Glutamatergic neuron (in vitro differentiated cells): ENCODE measurements around the gene ZBTB16. TPM values are rescaled to one million over a fixed set of nuclear protein-coding genes. Genes with fewer than 3 reads are reported as not detected.

ENCODE experiments used
- DNase-seq: peaks from one replicate; pipeline ENCODE4 v3.0.0; 2022
- H3K27ac Mint-ChIP-seq: one replicate; pipeline ENCODE4 v1.8.0; 2020; ENCODE audit warnings: mild to moderate bottlenecking, mixed read lengths, inconsistent platforms; ENCODE audit not compliant: unreplicated experiment
- H3K27me3 Mint-ChIP-seq: one replicate; pipeline ENCODE4 v1.8.0; 2020; ENCODE audit warnings: mild to moderate bottlenecking, moderate library complexity, mixed read lengths, inconsistent platforms; ENCODE audit not compliant: unreplicated experiment
- H3K36me3 Mint-ChIP-seq: one replicate; pipeline ENCODE4 v1.8.0; 2020; ENCODE audit warnings: mild to moderate bottlenecking, mixed read lengths, inconsistent platforms; ENCODE audit not compliant: unreplicated experiment
- H3K4me1 Mint-ChIP-seq: one replicate; pipeline ENCODE4 v1.8.0; 2020; ENCODE audit warnings: mild to moderate bottlenecking, low read depth, mixed read lengths, inconsistent platforms; ENCODE audit not compliant: unreplicated experiment
- H3K4me3 Mint-ChIP-seq: one replicate; pipeline ENCODE4 v1.8.0; 2020; ENCODE audit warnings: mild to moderate bottlenecking, mixed read lengths, inconsistent platforms; ENCODE audit not compliant: unreplicated experiment
- H3K9me3 Mint-ChIP-seq: one replicate; pipeline ENCODE4 v1.8.0; 2020; ENCODE audit warnings: mild to moderate bottlenecking, moderate library complexity, mixed read lengths, inconsistent platforms; ENCODE audit not compliant: unreplicated experiment
- total RNA-seq: library from RNA; stranded (reverse); fragmentation: NEBNext Ultra II Directional; extraction: Animal tissue kit (Norgen Biotek cat#: 25700); gene quantifications from one replicate; pipeline ENCODE4 v1.2.1, GENCODE V29; 2021; ENCODE audit not compliant: unreplicated experiment
- TF ChIP-seq, protein P1 (sequence below): fragments of 200-600 bp; sonication (generic); IDR thresholded peaks from one replicate; pipeline ENCODE4 v1.5.0; 2021; ENCODE audit not compliant: partially characterized antibody, unreplicated experiment

Gene ZBTB16
- total RNA-seq, 1 donor from 2014 or later: 9.0 TPM

DNA sequence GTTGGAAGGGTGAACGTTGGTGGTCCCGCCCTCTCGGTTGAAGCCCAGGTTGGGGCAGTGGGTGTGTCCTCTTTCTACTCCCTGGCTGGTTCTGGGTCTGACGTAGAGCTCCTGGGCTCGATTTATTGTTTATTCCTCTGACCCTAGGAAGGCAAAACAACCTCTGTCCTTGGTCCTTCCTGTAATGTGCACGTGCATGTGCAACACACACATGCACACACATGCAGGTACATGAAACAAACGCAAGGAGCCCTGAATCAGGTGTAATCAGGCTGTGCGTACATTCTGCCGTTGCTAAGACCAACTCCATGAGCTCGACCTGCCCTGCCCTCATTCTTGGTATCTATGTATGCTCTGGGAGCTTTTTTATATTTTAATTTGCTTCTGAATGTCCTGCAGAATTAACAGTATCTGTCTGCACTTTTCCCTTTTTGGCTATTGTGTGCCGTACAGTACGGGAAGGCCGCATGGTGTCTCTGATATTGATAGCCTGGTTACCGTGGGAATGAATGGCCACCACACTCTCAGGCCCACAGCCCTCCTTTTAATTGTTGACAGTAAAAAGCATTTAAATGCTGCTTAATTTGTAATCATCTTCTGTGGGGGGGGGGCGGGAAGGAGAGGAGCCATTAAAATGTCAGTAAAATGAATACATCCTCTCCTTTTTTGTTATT lies 170.7 kb downstream of the ZBTB16 start:
- peaks cover 39% of the 10 kb centered on the region for H3K4me1 Mint-ChIP-seq
- peak overlapping the region; percentile 38 for H3K4me3 Mint-ChIP-seq
- TF ChIP-seq, protein P1, sequence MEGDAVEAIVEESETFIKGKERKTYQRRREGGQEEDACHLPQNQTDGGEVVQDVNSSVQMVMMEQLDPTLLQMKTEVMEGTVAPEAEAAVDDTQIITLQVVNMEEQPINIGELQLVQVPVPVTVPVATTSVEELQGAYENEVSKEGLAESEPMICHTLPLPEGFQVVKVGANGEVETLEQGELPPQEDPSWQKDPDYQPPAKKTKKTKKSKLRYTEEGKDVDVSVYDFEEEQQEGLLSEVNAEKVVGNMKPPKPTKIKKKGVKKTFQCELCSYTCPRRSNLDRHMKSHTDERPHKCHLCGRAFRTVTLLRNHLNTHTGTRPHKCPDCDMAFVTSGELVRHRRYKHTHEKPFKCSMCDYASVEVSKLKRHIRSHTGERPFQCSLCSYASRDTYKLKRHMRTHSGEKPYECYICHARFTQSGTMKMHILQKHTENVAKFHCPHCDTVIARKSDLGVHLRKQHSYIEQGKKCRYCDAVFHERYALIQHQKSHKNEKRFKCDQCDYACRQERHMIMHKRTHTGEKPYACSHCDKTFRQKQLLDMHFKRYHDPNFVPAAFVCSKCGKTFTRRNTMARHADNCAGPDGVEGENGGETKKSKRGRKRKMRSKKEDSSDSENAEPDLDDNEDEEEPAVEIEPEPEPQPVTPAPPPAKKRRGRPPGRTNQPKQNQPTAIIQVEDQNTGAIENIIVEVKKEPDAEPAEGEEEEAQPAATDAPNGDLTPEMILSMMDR: no peak
- H3K36me3 Mint-ChIP-seq: no peaks in the 10 kb centered on the region
- H3K27me3 Mint-ChIP-seq: peaks cover 2% of the 10 kb centered on the region
- H3K9me3 Mint-ChIP-seq: no peaks in the 10 kb centered on the region
- peak overlapping the region; percentile 8 for H3K27ac Mint-ChIP-seq
- DNase-seq: no peak

DNA sequence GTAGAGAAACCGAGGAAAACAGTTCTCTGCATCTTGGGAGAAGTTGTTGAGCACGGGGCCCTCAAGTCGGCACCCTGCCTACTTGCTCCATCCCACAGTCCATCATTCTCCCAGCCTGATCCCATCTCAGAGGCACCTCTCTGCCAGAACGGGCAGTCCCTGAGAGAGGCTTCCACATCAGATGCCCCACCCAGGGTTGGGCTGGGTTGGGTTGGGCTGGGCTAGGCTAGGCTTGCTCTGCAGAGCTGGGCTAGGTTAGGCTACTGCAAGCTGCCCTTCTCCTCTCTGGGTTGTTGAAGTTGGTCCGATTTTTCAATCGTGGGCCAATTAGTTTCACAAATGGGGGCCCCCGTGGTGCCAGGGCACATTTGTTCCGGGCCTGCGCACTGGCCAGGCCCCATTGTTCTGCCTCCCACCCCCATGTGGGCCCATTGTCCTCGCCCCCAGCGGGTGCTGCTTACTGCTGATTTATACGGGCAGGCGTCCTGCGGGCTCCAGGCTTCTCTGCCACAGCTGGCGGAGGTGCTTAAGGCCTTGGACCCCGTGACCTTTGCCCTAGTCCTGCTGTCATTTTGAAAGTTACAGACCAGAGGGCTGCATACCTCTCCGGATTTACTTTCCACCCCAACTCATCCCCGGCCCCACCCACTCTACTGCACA lies 173.0 kb downstream of the ZBTB16 start:
- Mint-ChIP-seq H3K27ac (no peak overlapping the region), H3K9me3 (no peaks in the 10 kb centered on the region), H3K36me3 (no peaks in the 10 kb centered on the region), H3K4me3 (no peak overlapping the region), H3K4me1 (peaks cover 39% of the 10 kb centered on the region), H3K27me3 (peaks cover 2% of the 10 kb centered on the region)
- TF ChIP-seq, protein P1: no peak
- DNase-seq: no peak

DNA sequence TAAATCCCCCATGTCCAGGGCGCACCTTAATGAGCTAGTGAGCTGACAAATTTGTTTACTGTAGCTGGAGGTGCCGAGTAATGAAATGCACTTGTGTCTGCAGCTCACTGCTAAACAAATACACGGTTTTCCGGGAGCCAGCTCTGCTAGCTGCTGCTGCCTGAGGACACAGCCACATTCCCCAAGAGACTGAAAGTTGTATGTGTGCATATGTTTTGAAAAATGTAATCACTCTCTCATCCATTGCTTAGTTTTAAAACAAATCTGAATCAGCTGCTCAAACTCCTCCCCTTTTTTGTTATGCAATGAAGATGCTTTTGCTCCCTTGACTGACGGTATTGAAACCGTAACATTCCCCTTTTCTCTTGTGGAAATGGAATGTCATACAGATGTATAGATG lies 174.2 kb downstream of the ZBTB16 start:
- Mint-ChIP-seq H3K9me3 (peaks cover 2% of the 10 kb centered on the region), H3K36me3 (no peaks in the 10 kb centered on the region), H3K27ac (no peak overlapping the region), H3K4me3 (peak overlapping the region; percentile 21), H3K4me1 (peaks cover 43% of the 10 kb centered on the region), H3K27me3 (peaks cover 9% of the 10 kb centered on the region)
- DNase-seq: no peak
- TF ChIP-seq, protein P1: no peak

DNA sequence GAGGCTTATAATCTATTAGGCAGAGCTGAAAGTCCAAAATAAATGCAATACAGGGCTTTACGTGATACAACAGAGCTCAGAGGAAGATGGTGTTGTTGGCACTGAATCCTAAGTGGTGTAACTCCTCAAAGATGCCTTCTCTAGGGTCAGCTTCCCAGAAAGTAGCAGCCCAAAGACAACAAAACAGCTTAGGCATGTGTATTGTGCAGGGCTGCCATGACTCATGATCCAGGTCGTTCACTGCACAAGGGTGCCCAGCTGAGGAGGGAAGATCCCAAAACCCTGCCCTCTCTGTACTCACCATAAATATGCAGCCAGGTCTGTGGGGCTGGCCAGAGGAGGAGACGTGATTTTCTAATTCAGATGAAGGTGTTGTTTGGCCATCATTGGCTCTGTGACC lies 177.3 kb downstream of the ZBTB16 start:
- no peak for DNase-seq
- Mint-ChIP-seq H3K36me3 (no peaks in the 10 kb centered on the region), H3K27me3 (peaks cover 7% of the 10 kb centered on the region), H3K9me3 (peaks cover 4% of the 10 kb centered on the region), H3K4me1 (peaks cover 40% of the 10 kb centered on the region), H3K27ac (no peak overlapping the region), H3K4me3 (peak overlapping the region; percentile 25)
- TF ChIP-seq, protein P1: no peak
